Gastrocnemius medialis (tissue), 4 donors: ENCODE data around the gene TMEM198.

Experiments
- CTCF ChIP-seq, 5 experiments: fragments of 450-650 bp in 3 of 5; fragments of 200-600 bp in 2 of 5; sonication (generic) in 2 of 5; IDR thresholded peaks in 4 of 5; conservative IDR thresholded peaks in 1 of 5; 1 replicate in 4 of 5; 2 replicates in 1 of 5; pipeline ENCODE4 v1.5.1; 2016 to 2019; ENCODE audit warnings: antibody characterized with exemption in 5 of 5, mild to moderate bottlenecking in 3 of 5, moderate library complexity in 3 of 5
- POLR2A ChIP-seq, 2 donors: fragments of 450-650 bp; IDR thresholded peaks; one replicate each; pipeline ENCODE4 v1.6.1; 2017; ENCODE audit warnings: antibody characterized with exemption in 2 of 2, mild to moderate bottlenecking in 2 of 2, moderate library complexity in 2 of 2

- TF ChIP-seq CTCF (IDR thresholded peaks at IDR 0.05 in 4 of 5, conservative IDR thresholded peaks at IDR 0.05 in 1 of 5) (no peak), POLR2A (IDR thresholded peaks at IDR 0.05) (no peak)
These were observed 34.7 kb upstream of the TMEM198 start for GRCh38 chr2:219508971-219509779.
